Smooth muscle cell (in vitro differentiated cells): ENCODE measurements around the gene ARID4B. TPM values are rescaled to one million over a fixed set of nuclear protein-coding genes. Genes with fewer than 3 reads are reported as not detected.

Source experiments
- DNase-seq: peaks from one replicate; lab custom pipeline; 2025; ENCODE audit not compliant: unreplicated experiment; lab: John Stamatoyannopoulos, UW
- H2AFZ ChIP-seq: fragments of 200-600 bp; sonication (generic); 2 replicates; pipeline ENCODE4 v1.6.0; 2016; ENCODE audit warnings: antibody characterized with exemption, low read depth, mild to moderate bottlenecking
- H3F3A ChIP-seq: fragments of 200-600 bp; sonication (generic); 2 replicates; pipeline ENCODE4 v1.6.0; 2017; ENCODE audit warnings: antibody characterized with exemption, low read depth
- H3K27ac ChIP-seq: fragments of 200-600 bp; sonication (generic); 2 replicates; pipeline ENCODE4 v1.5.1; 2016; ENCODE audit warnings: low read depth, mild to moderate bottlenecking
- H3K27me3 ChIP-seq: fragments of 200-600 bp; sonication (generic); 2 replicates; pipeline ENCODE4 v1.6.1; 2016; ENCODE audit warnings: low read depth, mild to moderate bottlenecking
- H3K36me3 ChIP-seq: fragments of 200-600 bp; sonication (generic); 2 replicates; pipeline ENCODE4 v1.5.1; 2016; ENCODE audit warnings: low read depth
- H3K4me1 ChIP-seq: fragments of 200-600 bp; sonication (generic); 2 replicates; pipeline ENCODE4 v1.5.1; 2016; ENCODE audit warnings: low read depth
- H3K4me2 ChIP-seq: fragments of 200-600 bp; sonication (generic); 2 replicates; pipeline ENCODE4 v1.6.0; 2016; ENCODE audit warnings: mild to moderate bottlenecking
- H3K4me3 ChIP-seq: fragments of 200-600 bp; sonication (generic); 2 replicates; pipeline ENCODE4 v1.5.1; 2016; ENCODE audit warnings: mild to moderate bottlenecking
- H3K79me2 ChIP-seq: fragments of 200-600 bp; sonication (generic); 2 replicates; pipeline ENCODE4 v1.6.0; 2016; ENCODE audit warnings: low read depth, mild to moderate bottlenecking
- H3K9ac ChIP-seq: fragments of 200-600 bp; sonication (generic); 2 replicates; pipeline ENCODE4 v1.6.0; 2016; ENCODE audit warnings: low read depth
- H3K9me3 ChIP-seq: fragments of 200-600 bp; sonication (generic); replicated peaks from 2 replicates; pipeline ENCODE4 v1.5.1; 2016; ENCODE audit warnings: low read depth
- H4K20me1 ChIP-seq: fragments of 200-600 bp; sonication (generic); 2 replicates; pipeline ENCODE4 v1.6.0; 2016; ENCODE audit warnings: low read depth
- WGBS: methylation state at CpG from one replicate; pipeline ENCODE4 v1.1.7; 2016; ENCODE audit warnings: low lambda C conversion rate; 5-methylcytosine and 5-hydroxymethylcytosine counted together
- polyA plus RNA-seq: library from polyadenylated mRNA; unstranded; fragments of >200 nt; fragmentation: Nextera tagmentation; extraction: Ambion mirVana; gene quantifications from 2 replicates; pipeline ENCODE4 v1.2.1, GENCODE V29; 2016
- total RNA-seq: library from RNA; depleted of rRNA; stranded (reverse); fragments of >200 nt; gene quantifications from 2 replicates; pipeline ENCODE4 v1.2.3, GENCODE V29; 2014
- TF ChIP-seq, protein P1 (sequence below): fragments of 200-600 bp; sonication (generic); IDR thresholded peaks from 2 replicates; pipeline ENCODE4 v1.5.1; 2017; ENCODE audit warnings: borderline replicate concordance, mild to moderate bottlenecking, antibody characterized with exemption; ENCODE audit not compliant: insufficient read depth, poor library complexity, severe bottlenecking

Gene ARID4B
- total and polyA plus RNA-seq, 2 experiments from 2014 or later = 29.0 to 33.2 TPM

DNA sequence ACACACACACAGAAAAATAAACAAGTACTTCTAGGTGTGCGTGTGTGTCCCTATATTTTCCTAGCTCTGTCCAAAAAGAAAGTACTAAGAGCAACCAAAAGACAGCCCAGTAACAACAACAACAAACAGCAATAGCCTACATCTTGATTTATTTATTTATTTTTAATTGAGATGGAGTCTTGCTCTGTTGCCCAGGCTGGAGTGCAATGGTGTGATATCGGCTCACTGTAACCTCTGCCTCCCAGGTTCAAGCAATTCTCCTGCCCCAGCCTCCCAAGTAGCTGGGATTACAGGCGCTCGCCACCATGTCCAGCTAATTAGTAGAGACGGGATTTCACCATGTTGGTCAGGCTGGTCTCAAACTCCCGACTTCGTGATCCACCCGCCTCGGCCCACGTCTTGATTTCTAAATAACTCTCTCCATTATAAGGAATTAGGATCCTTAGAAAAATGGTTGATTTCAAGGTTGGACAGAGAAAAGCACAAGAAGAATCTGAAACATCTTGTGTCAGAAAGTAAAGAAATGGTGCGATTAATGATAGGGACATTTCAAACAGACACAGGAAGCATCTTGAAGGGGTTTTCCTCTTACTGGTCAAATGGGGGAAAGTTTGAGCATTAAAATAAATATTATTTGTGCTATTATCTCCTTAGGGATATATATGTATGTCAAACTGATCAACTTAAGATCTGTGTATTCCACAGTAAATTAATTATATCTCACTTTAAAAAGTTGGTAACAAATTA is 59.4 kb downstream of the ARID4B start:
- WGBS = 98% methylated on average over 11 of the region's 11 CpGs
- H3K4me2 ChIP-seq = no peak overlapping the region
- H2AFZ ChIP-seq = no peak overlapping the region
- H3K4me3 ChIP-seq = no peak overlapping the region
- peaks cover 7% of the 10 kb centered on the region for H3F3A ChIP-seq
- H3K4me1 ChIP-seq = no peaks in the 10 kb centered on the region
- DNase-seq = no peak
- H3K79me2 ChIP-seq = peaks cover 100% of the 10 kb centered on the region
- peaks cover 100% of the 10 kb centered on the region for H4K20me1 ChIP-seq
- H3K36me3 ChIP-seq = no peaks in the 10 kb centered on the region
- TF ChIP-seq, protein P1, sequence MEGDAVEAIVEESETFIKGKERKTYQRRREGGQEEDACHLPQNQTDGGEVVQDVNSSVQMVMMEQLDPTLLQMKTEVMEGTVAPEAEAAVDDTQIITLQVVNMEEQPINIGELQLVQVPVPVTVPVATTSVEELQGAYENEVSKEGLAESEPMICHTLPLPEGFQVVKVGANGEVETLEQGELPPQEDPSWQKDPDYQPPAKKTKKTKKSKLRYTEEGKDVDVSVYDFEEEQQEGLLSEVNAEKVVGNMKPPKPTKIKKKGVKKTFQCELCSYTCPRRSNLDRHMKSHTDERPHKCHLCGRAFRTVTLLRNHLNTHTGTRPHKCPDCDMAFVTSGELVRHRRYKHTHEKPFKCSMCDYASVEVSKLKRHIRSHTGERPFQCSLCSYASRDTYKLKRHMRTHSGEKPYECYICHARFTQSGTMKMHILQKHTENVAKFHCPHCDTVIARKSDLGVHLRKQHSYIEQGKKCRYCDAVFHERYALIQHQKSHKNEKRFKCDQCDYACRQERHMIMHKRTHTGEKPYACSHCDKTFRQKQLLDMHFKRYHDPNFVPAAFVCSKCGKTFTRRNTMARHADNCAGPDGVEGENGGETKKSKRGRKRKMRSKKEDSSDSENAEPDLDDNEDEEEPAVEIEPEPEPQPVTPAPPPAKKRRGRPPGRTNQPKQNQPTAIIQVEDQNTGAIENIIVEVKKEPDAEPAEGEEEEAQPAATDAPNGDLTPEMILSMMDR = no peak
- no peaks in the 10 kb centered on the region for H3K27me3 ChIP-seq
- H3K27ac ChIP-seq = no peak overlapping the region
- no peaks in the 10 kb centered on the region for H3K9me3 ChIP-seq
- H3K9ac ChIP-seq = no peak overlapping the region

DNA sequence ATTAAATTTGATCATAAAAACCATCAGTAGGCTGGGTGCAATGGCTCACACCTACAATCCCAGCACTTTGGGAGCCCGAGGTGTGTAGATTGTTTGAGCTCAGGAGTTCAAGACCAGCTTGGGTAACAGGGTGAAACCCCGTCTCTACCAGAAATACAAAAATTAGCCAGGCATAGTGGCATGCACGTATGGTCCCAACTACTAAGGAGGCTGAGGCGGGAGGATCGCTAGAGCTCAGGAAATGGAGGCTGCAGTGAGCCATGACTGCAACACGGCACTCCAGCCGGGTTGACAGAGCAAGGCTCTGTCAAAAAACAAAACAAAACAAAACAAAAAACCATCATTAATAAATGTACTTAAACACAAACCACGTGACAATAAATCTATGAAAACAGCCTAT is 61.0 kb downstream of the ARID4B start:
- H3K79me2 ChIP-seq = peaks cover 100% of the 10 kb centered on the region
- no peaks in the 10 kb centered on the region for H3K27me3 ChIP-seq
- no peak overlapping the region for H3K9ac ChIP-seq
- no peak for DNase-seq
- H3K36me3 ChIP-seq = no peaks in the 10 kb centered on the region
- no peak overlapping the region for H3K4me2 ChIP-seq
- H4K20me1 ChIP-seq = peaks cover 100% of the 10 kb centered on the region
- H3K9me3 ChIP-seq = no peaks in the 10 kb centered on the region
- no peak overlapping the region for H3K27ac ChIP-seq
- no peak overlapping the region for H3K4me3 ChIP-seq
- H3F3A ChIP-seq = peaks cover 7% of the 10 kb centered on the region
- TF ChIP-seq, protein P1 = no peak
- WGBS = 95% methylated on average over 8 of the region's 8 CpGs
- H2AFZ ChIP-seq = no peak overlapping the region
- no peaks in the 10 kb centered on the region for H3K4me1 ChIP-seq

DNA sequence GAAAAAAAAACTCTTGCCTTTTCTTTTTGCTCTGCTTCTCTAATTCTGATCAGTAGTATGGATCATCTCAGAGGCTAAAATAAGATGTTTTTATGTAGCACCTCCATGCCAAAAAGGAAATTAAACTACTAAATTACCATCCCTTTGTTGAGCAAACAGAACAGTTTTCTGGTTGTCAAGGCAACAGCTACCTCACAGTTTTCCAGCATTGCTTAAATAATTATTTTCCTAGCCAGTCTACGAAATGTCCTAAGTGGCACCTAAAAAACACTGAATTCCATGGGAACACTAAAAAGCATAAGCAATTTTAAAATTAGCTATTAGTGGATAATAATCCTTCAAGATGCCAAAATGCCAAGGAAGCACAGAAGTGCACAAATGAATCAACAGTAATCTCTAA is 61.7 kb downstream of the ARID4B start:
- no peak for DNase-seq
- no peak overlapping the region for H2AFZ ChIP-seq
- H3K27me3 ChIP-seq = no peaks in the 10 kb centered on the region
- TF ChIP-seq, protein P1 = no peak
- H3K4me2 ChIP-seq = no peak overlapping the region
- H3K4me3 ChIP-seq = no peak overlapping the region
- WGBS = 80% methylated on average over 1 of the region's 1 CpG
- peaks cover 100% of the 10 kb centered on the region for H3K79me2 ChIP-seq
- H3K9ac ChIP-seq = no peak overlapping the region
- H4K20me1 ChIP-seq = peaks cover 100% of the 10 kb centered on the region
- no peaks in the 10 kb centered on the region for H3K9me3 ChIP-seq
- H3K36me3 ChIP-seq = no peaks in the 10 kb centered on the region
- peaks cover 7% of the 10 kb centered on the region for H3F3A ChIP-seq
- H3K4me1 ChIP-seq = no peaks in the 10 kb centered on the region
- no peak overlapping the region for H3K27ac ChIP-seq

DNA sequence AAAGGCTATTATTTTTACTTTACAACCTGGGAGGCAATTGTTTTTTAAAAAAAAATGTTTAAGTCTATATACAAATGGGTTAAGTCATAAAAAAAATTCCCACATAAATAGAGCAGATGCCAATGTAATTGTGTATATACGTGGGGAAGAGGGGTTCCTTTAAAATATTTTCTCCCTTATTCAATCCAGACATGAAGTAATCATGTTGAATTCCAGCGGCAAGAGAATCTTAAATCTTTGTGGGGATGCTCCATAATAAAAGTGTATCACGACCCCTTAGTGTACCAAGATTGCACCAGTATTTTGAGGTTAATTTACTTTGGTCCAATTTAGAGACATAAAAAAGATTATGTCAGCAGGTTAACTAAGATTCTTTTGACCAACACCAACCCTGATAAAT is 62.1 kb downstream of the ARID4B start:
- peaks cover 7% of the 10 kb centered on the region for H3F3A ChIP-seq
- no peak for DNase-seq
- H3K79me2 ChIP-seq = peaks cover 100% of the 10 kb centered on the region
- no peaks in the 10 kb centered on the region for H3K4me1 ChIP-seq
- no peaks in the 10 kb centered on the region for H3K27me3 ChIP-seq
- H4K20me1 ChIP-seq = peaks cover 100% of the 10 kb centered on the region
- no peaks in the 10 kb centered on the region for H3K9me3 ChIP-seq
- H2AFZ ChIP-seq = no peak overlapping the region
- H3K36me3 ChIP-seq = no peaks in the 10 kb centered on the region
- H3K27ac ChIP-seq = no peak overlapping the region
- WGBS = 83% methylated on average over 3 of the region's 3 CpGs
- TF ChIP-seq, protein P1 = no peak
- H3K9ac ChIP-seq = no peak overlapping the region
- no peak overlapping the region for H3K4me3 ChIP-seq
- no peak overlapping the region for H3K4me2 ChIP-seq
